Adrenal gland (tissue), 12 donors: ENCODE measurements around the gene GSTT2B. TPM values are rescaled to one million over a fixed set of nuclear protein-coding genes. Genes with fewer than 3 reads are reported as not detected.
"Not testable (repeated sequence)": the region's sequence is repeated elsewhere in the genome, so short reads cannot be mapped to it uniquely, and the experiment has no call there.

Experiments used
- DNase-seq, 7 donors: peaks; one replicate each; pipeline ENCODE4 v3.0.0-alpha.2; 2019 to 2020
- H3K27ac ChIP-seq, 5 donors: fragments of 200-600 bp; sonication (generic) in 4 of 5; 1 replicate in 3 of 5; 2 replicates in 2 of 5; pipeline versions ENCODE4 v1.5.1 to v1.8.0; 2016 to 2020; ENCODE audit warnings: mild to moderate bottlenecking in 1 of 5
- H3K27me3 ChIP-seq: fragments of 200-600 bp; 2 replicates; pipeline ENCODE4 v1.8.0; 2021
- H3K36me3 ChIP-seq, 2 donors: fragments of 200-600 bp; replicated peaks in 1 of 2; 1 replicate in 1 of 2; 2 replicates in 1 of 2; pipeline versions ENCODE4 v1.5.1 to v1.8.0; 2018 to 2022
- H3K4me1 ChIP-seq, 2 donors: fragments of 200-600 bp; replicated peaks in 1 of 2; 1 replicate in 1 of 2; 2 replicates in 1 of 2; pipeline versions ENCODE4 v1.5.1 to v1.8.0; 2018 to 2021
- H3K4me3 ChIP-seq, 4 donors: fragments of 200-600 bp; sonication (generic) in 3 of 4; one replicate each; pipeline ENCODE4 v1.5.1; 2016 to 2018
- H3K9me3 ChIP-seq, 3 donors: fragments of 200-600 bp; sonication (generic) in 1 of 3; replicated peaks in 1 of 3; 1 replicate in 2 of 3; 2 replicates in 1 of 3; pipeline versions ENCODE4 v1.5.1 to v1.8.0; 2016 to 2021
- POLR2A ChIP-seq, 2 donors: fragments of 450-650 bp; IDR thresholded peaks; one replicate each; pipeline ENCODE4 v1.6.1; 2017; ENCODE audit warnings: antibody characterized with exemption in 2 of 2, mild to moderate bottlenecking in 2 of 2, moderate library complexity in 1 of 2
- WGBS, 4 donors: extraction: QIAGEN DNeasy Blood & Tissue Kit in 2 of 4; methylation state at CpG; one replicate each; pipeline versions ENCODE4 v1.1.5 to v1.1.7; 2013 to 2017; 5-methylcytosine and 5-hydroxymethylcytosine counted together
- intact Hi-C, 2 donors: fragments of 100-400 bp; cut with DNase I; formaldehyde crosslinking; loops; one replicate each; pipeline versions ENCODE4 v1.14.1 to v1.15.0; 2022 to 2023
- polyA plus RNA-seq, 3 donors: library from polyadenylated mRNA; stranded (reverse); fragments of 200-250 nt in 2 of 3; fragments of 350-450 nt in 1 of 3; fragmentation: Illumina TruSeq in 1 of 3; extraction: RNeasy Lipid Tissue Mini Kit (QIAGEN cat#74804) in 1 of 3; gene quantifications; one replicate each; pipeline ENCODE4 v1.2.3, GENCODE V29; 2013 to 2014
- total RNA-seq, 9 donors: library from RNA; depleted of rRNA in 4 of 9; stranded (reverse); fragments of >200 nt in 4 of 9; fragments of 120-200 nt in 1 of 9; fragmentation: NEBNext Ultra II Directional in 1 of 9; extraction: Animal tissue kit (Norgen Biotek cat#: 25700) in 1 of 9; gene quantifications; one replicate each; pipeline versions ENCODE4 v1.1.0 to v1.2.4, GENCODE V29; 2013 to 2023
- TF ChIP-seq, protein P1 (sequence below), 6 experiments: fragments of 450-650 bp in 4 of 6; fragments of 200-600 bp in 2 of 6; sonication (generic) in 1 of 6; IDR thresholded peaks; 1 replicate in 5 of 6; 2 replicates in 1 of 6; pipeline versions ENCODE4 v1.5.1 to v1.8.0; 2016 to 2021; ENCODE audit warnings: antibody characterized with exemption in 6 of 6, mild to moderate bottlenecking in 2 of 6, moderate library complexity in 1 of 6
- donor health status: healthy with polysubstance abuse.
- donor health status: Bipolar disorder and iron deficiency.
- donor health status: DM: yes; HTN: yes; CAD: no.
- donor health status: DM: no; HTN: no; CAD: no.
- donor health status: DM: no; HTN: no; CAD: no.
- donor health status: DM: yes; HTN: yes; CAD: no.

The GSTT2B gene
- total and polyA plus RNA-seq, 12 donors: 3.6 to 169 (median 49.0) TPM

- Histone ChIP-seq H3K27me3 (no peaks in the 10 kb centered on the region), H3K4me1 (peaks cover 11 to 20% of the 10 kb centered on the region in 2 donors), H3K9me3 (no peaks in the 10 kb centered on the region), H3K4me3 (no peak overlapping the region), H3K27ac (peak overlapping the region in 4 of 5 donors; percentile 15 to 73 (median 39)), H3K36me3 (no peaks in the 10 kb centered on the region)
- intact Hi-C loops: no loop called here
- peak in 3 of 7 donors; percentile 51 to 63 (median 60) for DNase-seq
- WGBS, 4 donors: 50 to 65% (median 63%) methylated on average over 3 of the region's 3 CpGs
- no peak for TF ChIP-seq POLR2A (IDR thresholded peaks at IDR 0.05)
- TF ChIP-seq, protein P1, sequence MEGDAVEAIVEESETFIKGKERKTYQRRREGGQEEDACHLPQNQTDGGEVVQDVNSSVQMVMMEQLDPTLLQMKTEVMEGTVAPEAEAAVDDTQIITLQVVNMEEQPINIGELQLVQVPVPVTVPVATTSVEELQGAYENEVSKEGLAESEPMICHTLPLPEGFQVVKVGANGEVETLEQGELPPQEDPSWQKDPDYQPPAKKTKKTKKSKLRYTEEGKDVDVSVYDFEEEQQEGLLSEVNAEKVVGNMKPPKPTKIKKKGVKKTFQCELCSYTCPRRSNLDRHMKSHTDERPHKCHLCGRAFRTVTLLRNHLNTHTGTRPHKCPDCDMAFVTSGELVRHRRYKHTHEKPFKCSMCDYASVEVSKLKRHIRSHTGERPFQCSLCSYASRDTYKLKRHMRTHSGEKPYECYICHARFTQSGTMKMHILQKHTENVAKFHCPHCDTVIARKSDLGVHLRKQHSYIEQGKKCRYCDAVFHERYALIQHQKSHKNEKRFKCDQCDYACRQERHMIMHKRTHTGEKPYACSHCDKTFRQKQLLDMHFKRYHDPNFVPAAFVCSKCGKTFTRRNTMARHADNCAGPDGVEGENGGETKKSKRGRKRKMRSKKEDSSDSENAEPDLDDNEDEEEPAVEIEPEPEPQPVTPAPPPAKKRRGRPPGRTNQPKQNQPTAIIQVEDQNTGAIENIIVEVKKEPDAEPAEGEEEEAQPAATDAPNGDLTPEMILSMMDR (IDR thresholded peaks at IDR 0.05): no peak
These were observed 50.4 kb downstream of the GSTT2B start for GRCh38 chr22:23910496-23911190.

GRCh38 chr22:23909296-23909898 lies 51.6 kb downstream of the GSTT2B start:
- WGBS, 4 donors: 39 to 45% (median 41%) methylated on average over 6 of the region's 6 CpGs
- Histone ChIP-seq H3K36me3 (no peaks in the 10 kb centered on the region), H3K9me3 (no peaks in the 10 kb centered on the region), H3K27me3 (no peaks in the 10 kb centered on the region), H3K27ac (peak overlapping the region; percentile 4 to 74 (median 46)), H3K4me3 (peak overlapping the region in 1 of 4 donors; percentile 10), H3K4me1 (peaks cover 11 to 20% of the 10 kb centered on the region in 2 donors)
- TF ChIP-seq POLR2A (IDR thresholded peaks at IDR 0.05): peak in 1 of 2 donors; percentile 25
- TF ChIP-seq, protein P1 (IDR thresholded peaks at IDR 0.05): no peak
- peak in 3 of 7 donors; percentile 13 to 59 (median 55) for DNase-seq
- intact Hi-C loops: no loop called here

DNA sequence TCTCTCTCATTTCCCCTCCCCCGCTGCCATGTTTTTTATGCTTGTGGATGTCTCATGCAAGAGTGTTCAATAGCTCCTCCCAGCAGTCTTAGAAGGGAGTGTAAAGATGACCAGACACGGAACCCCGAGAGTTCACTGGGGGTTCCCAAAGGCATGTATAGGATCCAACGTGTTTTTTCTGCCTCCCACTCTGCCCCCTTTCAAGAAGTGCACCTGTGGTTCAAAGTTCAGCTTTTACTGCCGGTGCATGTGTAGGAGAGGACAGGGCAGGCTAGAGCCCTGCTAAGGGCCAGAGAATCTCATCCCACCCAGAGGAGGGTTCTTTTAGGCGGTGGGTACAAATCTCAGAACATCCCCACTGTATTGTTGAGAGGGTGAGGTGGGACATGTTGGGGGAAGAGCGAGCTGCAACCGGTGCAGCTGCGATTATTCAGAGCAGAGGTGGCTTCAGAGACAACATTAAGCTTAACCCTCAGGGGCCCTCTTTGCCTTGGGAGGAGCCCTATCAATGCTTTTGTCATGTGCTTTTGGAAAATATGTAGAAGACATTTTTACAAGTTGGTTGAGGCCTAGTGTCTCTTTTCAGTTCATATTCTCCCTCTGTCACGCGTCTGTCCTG lies 52.3 kb downstream of the GSTT2B start:
- intact Hi-C loops: no loop called here
- Histone ChIP-seq H3K4me3 (no peak overlapping the region), H3K9me3 (no peaks in the 10 kb centered on the region), H3K4me1 (peaks cover 11 to 20% of the 10 kb centered on the region in 2 donors), H3K27ac (peak overlapping the region in 2 of 5 donors; percentile 46 to 74), H3K27me3 (no peaks in the 10 kb centered on the region), H3K36me3 (no peaks in the 10 kb centered on the region)
- DNase-seq: peak in 1 of 7 donors; percentile 41
- no peak for TF ChIP-seq POLR2A (IDR thresholded peaks at IDR 0.05)
- TF ChIP-seq, protein P1 (IDR thresholded peaks at IDR 0.05): no peak
- WGBS, 4 donors: 70 to 84% (median 80%) methylated on average over 10 to 11 of the region's 11 CpGs

GRCh38 chr22:23907423-23907822 lies 53.6 kb downstream of the GSTT2B start:
- H3K9me3 ChIP-seq, H3K27me3 ChIP-seq, DNase-seq, H3K36me3 ChIP-seq, H3K4me3 ChIP-seq, H3K27ac ChIP-seq, intact Hi-C loops: not testable (repeated sequence)
- 63 to 88% (median 83%) methylated on average over 5 to 10 of the region's 10 CpGs for WGBS, 4 donors
- peaks cover 9 to 14% of the 10 kb centered on the region in 2 donors for H3K4me1 ChIP-seq

Other genes starting within 250 kb of the GSTT2B start
- gene ZNF70, start 210.1 kb downstream of the GSTT2B start, total RNA-seq: 1 to 10 TPM; 1.9 to 6.1 (median 4.9) TPM
- 1 to 10 TPM in 2 of 3 donors, under 1 TPM in 1; 0.94 to 3.8 (median 2.7) TPM for gene ZNF70, start 210.1 kb downstream of the GSTT2B start, polyA plus RNA-seq
- 10 to 100 TPM in 4 of 9 donors, 1 to 10 TPM in 5; 2.2 to 38.7 (median 4.0) TPM for gene VPREB3, start 206.8 kb downstream of the GSTT2B start, total RNA-seq
- gene VPREB3, start 206.8 kb downstream of the GSTT2B start, polyA plus RNA-seq: 10 to 100 TPM; 16.7 to 42.2 (median 37.6) TPM
- gene C22orf15, start 198.2 kb downstream of the GSTT2B start, total RNA-seq: under 1 TPM in 3 of 9 donors, not detected in 6; 0.11 to 0.26 (median 0.14) TPM
- under 1 TPM in 2 of 3 donors, not detected in 1; 0.24 to 0.80 TPM for gene C22orf15, start 198.2 kb downstream of the GSTT2B start, polyA plus RNA-seq
- 100 to 1,000 TPM in 5 of 9 donors, 10 to 100 TPM in 3, 1 to 10 TPM in 1; 4.6 to 177 (median 118) TPM for gene CHCHD10, start 193.2 kb downstream of the GSTT2B start, total RNA-seq
- 100 to 1,000 TPM; 199 to 528 (median 520) TPM for gene CHCHD10, start 193.2 kb downstream of the GSTT2B start, polyA plus RNA-seq
- 1 to 10 TPM in 8 of 9 donors, under 1 TPM in 1; 0.88 to 7.4 (median 4.4) TPM for gene MMP11, start 188.3 kb downstream of the GSTT2B start, total RNA-seq
- gene MMP11, start 188.3 kb downstream of the GSTT2B start, polyA plus RNA-seq: 1 to 10 TPM in 2 of 3 donors, under 1 TPM in 1; 0.44 to 4.3 (median 1.2) TPM
- gene SMARCB1, start 174.2 kb downstream of the GSTT2B start, total RNA-seq: 10 to 100 TPM; 58.2 to 95.5 (median 81.3) TPM
- gene SMARCB1, start 174.2 kb downstream of the GSTT2B start, polyA plus RNA-seq: 10 to 100 TPM; 41.3 to 77.0 (median 54.9) TPM
- gene DERL3, start 122.2 kb downstream of the GSTT2B start, total RNA-seq: 1 to 10 TPM in 6 of 9 donors, under 1 TPM in 2, not detected in 1; 0.36 to 3.7 (median 2.3) TPM
- gene DERL3, start 122.2 kb downstream of the GSTT2B start, polyA plus RNA-seq: 1 to 10 TPM; 2.7 to 4.3 (median 3.8) TPM
- 10 to 100 TPM; 12.8 to 30.0 (median 21.3) TPM for gene SLC2A11, start 103.3 kb downstream of the GSTT2B start, total RNA-seq
- 10 to 100 TPM; 11.3 to 35.3 (median 18.6) TPM for gene SLC2A11, start 103.3 kb downstream of the GSTT2B start, polyA plus RNA-seq
- gene MIF, start 66.8 kb downstream of the GSTT2B start, total RNA-seq: 1,000 to 10,000 TPM in 2 of 9 donors, 100 to 1,000 TPM in 7; 377 to 1,248 (median 770) TPM
- 1,000 to 10,000 TPM in 2 of 3 donors, 10 to 100 TPM in 1; 49.4 to 2,556 (median 2,290) TPM for gene MIF, start 66.8 kb downstream of the GSTT2B start, polyA plus RNA-seq
- 1 to 10 TPM in 4 of 9 donors, under 1 TPM in 3, not detected in 2; 0.11 to 4.2 (median 1.2) TPM for gene DDTL, start 5.7 kb upstream of the GSTT2B start, total RNA-seq
- 1 to 10 TPM in 1 of 3 donors, under 1 TPM in 1, not detected in 1; 0.98 to 3.5 TPM for gene DDTL, start 5.7 kb upstream of the GSTT2B start, polyA plus RNA-seq
- 100 to 1,000 TPM in 8 of 9 donors, 10 to 100 TPM in 1; 90.1 to 317 (median 148) TPM for gene DDT, start 13.2 kb upstream of the GSTT2B start, total RNA-seq
- 100 to 1,000 TPM in 1 of 3 donors, 10 to 100 TPM in 2; 62.1 to 184 (median 95.3) TPM for gene DDT, start 13.2 kb upstream of the GSTT2B start, polyA plus RNA-seq
- gene GSTT2, start 18.9 kb upstream of the GSTT2B start, total RNA-seq: 1 to 10 TPM in 5 of 9 donors, under 1 TPM in 4; 0.28 to 6.1 (median 1.0) TPM
- gene GSTT2, start 18.9 kb upstream of the GSTT2B start, polyA plus RNA-seq: 1 to 10 TPM in 1 of 3 donors, under 1 TPM in 2; 0.24 to 1.6 (median 0.40) TPM
- not detected for gene GSTT4, start 44.3 kb upstream of the GSTT2B start, total RNA-seq
- not detected for gene GSTT4, start 44.3 kb upstream of the GSTT2B start, polyA plus RNA-seq
- 10 to 100 TPM; 20.0 to 63.8 (median 42.3) TPM for gene CABIN1, start 50.1 kb upstream of the GSTT2B start, total RNA-seq
- 10 to 100 TPM; 15.4 to 80.9 (median 80.2) TPM for gene CABIN1, start 50.1 kb upstream of the GSTT2B start, polyA plus RNA-seq
- 10 to 100 TPM in 5 of 9 donors, 1 to 10 TPM in 3, under 1 TPM in 1; 0.28 to 62.7 (median 15.2) TPM for gene SUSD2, start 220.3 kb upstream of the GSTT2B start, total RNA-seq
- gene SUSD2, start 220.3 kb upstream of the GSTT2B start, polyA plus RNA-seq: 10 to 100 TPM in 2 of 3 donors, 1 to 10 TPM in 1; 3.2 to 30.8 (median 23.2) TPM